HUES6 (cell line): ENCODE data around the gene OLFML2A.

ENCODE experiments used
- H3K27ac ChIP-seq: 2 replicates; pipeline ENCODE4 v1.7.0; 2013; ENCODE audit warnings: low read depth, mild to moderate bottlenecking, low read length, inconsistent platforms
- H3K27me3 ChIP-seq: 2 replicates; pipeline ENCODE4 v1.6.1; 2013; ENCODE audit warnings: low read length; ENCODE audit not compliant: control insufficient read depth, insufficient read depth
- H3K36me3 ChIP-seq: 2 replicates; pipeline ENCODE4 v1.6.1; 2013; ENCODE audit warnings: low read length; ENCODE audit not compliant: control insufficient read depth, insufficient read depth
- H3K4me1 ChIP-seq: 2 replicates; pipeline ENCODE4 v1.6.1; 2013; ENCODE audit warnings: low read length; ENCODE audit not compliant: control insufficient read depth, insufficient read depth
- H3K4me3 ChIP-seq: 2 replicates; pipeline ENCODE4 v1.5.1; 2013; ENCODE audit warnings: low read depth, low read length
- H3K9ac ChIP-seq: one replicate; pipeline ENCODE4 v1.6.1; 2013; ENCODE audit warnings: mild to moderate bottlenecking, low read length
- H3K9me3 ChIP-seq: 2 replicates; pipeline ENCODE4 v1.6.1; 2013; ENCODE audit warnings: low read depth, low read length; ENCODE audit not compliant: control insufficient read depth, insufficient read depth

Gene OLFML2A

DNA sequence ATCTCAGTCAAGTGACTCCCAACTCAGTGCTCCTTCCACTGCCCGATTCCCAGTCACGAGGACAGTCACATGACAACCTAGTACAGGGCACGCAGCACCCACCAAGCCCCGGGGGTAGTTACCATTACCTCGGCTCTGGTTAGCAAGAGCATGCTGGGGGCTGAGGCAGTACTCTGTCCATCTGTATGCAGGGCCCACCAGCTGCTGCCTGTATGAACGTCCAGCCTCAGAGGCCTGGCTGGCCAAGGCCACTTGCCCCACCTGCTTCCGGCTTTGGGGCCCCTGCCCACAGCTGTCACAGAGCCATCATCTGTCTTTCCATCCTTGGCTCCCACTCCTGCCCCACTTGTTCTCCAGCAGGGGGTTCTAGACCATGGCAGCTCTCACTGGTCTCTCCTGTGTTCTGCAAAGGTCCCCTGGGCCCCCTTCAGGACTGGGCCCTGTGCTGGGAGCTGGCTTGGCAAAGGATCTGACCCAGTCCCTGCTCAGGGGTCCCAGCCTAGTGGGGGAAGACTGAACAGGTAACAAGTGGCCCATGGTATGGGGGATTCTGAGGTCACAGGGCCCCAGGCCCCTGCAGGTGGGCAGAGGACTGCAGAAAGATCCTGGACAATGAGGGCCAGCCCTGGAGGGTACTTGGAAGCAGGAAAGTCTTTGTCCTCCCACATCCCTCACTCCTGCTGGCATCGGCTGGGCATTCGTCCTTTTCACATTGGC lies 81.6 kb downstream of the OLFML2A start:
- no peak overlapping the region for H3K4me3 ChIP-seq
- H3K9me3 ChIP-seq, result no peaks in the 10 kb centered on the region
- peaks cover 7% of the 10 kb centered on the region for H3K4me1 ChIP-seq
- no peak overlapping the region for H3K27ac ChIP-seq
- H3K36me3 ChIP-seq, result peaks cover 49% of the 10 kb centered on the region
- no peaks in the 10 kb centered on the region for H3K27me3 ChIP-seq
- no peak overlapping the region for H3K9ac ChIP-seq

DNA sequence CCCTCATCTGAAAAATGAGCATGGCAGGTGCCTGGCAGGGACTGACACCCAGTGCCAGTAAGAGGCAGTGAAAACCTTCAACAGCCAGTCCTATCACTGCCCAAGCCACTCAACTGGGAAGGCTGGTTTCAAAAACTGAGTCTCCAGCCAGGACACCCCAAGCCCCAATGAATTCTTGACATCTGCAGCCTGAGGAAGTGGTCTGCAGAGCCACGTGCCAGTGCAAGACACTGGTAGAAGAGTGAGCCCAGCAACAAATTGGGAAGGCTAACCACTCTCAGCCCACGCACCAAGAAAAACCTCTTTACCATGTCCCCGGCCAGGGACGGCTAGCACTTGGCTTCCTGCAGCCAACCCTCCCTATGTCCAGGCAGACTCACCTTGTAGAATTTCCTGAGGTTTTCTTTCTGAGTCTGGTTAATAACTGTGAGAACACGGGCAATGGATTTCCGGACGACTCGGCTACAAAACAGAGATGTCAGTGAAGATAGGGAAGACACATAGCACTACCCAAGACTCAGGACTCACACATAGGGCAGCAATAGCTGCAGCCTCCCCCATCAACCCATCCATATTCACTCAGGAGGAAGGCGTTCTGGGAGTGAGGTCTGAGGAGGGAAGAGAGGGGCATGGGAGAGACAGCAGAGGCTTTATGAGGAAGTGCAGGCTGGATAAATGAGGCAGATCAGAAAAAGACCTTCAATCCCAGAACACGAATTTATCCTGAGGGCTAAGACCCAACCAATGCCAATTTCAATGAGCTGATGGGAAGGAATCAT lies 83.1 kb downstream of the OLFML2A start:
- Histone ChIP-seq H3K9ac (peak overlapping the region; percentile 100), H3K36me3 (peaks cover 49% of the 10 kb centered on the region), H3K27me3 (no peaks in the 10 kb centered on the region), H3K4me3 (peak overlapping the region; percentile 89), H3K4me1 (peaks cover 7% of the 10 kb centered on the region), H3K9me3 (no peaks in the 10 kb centered on the region), H3K27ac (no peak overlapping the region)

DNA sequence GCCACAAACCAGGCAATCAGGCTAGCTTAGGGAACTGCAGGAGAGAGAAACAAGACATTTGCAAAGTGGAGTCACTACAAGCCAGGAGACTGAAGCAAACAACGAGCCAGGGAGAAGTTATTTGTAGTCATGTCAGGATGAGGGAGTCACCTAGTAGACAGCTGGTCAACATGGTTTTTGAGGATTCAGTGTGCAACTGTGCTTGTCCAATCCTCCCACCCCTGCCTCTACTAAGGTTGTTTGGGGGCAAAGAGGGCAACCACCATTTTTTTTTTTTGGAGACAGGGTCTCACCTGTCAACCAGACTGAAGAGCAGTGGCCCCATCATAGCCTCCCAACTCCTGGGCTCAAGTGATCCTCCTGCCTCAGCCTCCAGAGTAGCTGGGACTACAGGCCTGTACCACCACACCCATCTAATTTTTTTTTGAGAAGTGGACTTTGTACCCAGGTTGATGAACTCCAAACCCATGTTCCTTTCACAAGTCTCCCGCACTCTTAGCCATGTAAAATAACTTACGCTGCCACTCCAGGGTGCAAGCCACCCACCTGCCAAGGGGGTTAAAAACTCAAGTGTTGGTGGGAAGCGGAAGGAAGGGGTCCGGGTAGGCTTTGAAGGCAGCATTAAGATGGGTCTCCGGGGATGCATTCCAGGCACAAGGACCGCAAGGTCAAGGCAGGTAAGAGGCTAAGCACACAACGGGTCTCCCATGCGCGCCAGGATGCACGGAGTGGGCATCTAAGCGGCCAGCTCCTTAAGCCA lies 83.8 kb downstream of the OLFML2A start:
- H3K27me3 ChIP-seq, result no peaks in the 10 kb centered on the region
- peak overlapping the region; percentile 99 for H3K27ac ChIP-seq
- H3K9ac ChIP-seq, result peak overlapping the region; percentile 100
- H3K36me3 ChIP-seq, result peaks cover 49% of the 10 kb centered on the region
- peaks cover 7% of the 10 kb centered on the region for H3K4me1 ChIP-seq
- peak overlapping the region; percentile 89 for H3K4me3 ChIP-seq
- H3K9me3 ChIP-seq, result no peaks in the 10 kb centered on the region

DNA sequence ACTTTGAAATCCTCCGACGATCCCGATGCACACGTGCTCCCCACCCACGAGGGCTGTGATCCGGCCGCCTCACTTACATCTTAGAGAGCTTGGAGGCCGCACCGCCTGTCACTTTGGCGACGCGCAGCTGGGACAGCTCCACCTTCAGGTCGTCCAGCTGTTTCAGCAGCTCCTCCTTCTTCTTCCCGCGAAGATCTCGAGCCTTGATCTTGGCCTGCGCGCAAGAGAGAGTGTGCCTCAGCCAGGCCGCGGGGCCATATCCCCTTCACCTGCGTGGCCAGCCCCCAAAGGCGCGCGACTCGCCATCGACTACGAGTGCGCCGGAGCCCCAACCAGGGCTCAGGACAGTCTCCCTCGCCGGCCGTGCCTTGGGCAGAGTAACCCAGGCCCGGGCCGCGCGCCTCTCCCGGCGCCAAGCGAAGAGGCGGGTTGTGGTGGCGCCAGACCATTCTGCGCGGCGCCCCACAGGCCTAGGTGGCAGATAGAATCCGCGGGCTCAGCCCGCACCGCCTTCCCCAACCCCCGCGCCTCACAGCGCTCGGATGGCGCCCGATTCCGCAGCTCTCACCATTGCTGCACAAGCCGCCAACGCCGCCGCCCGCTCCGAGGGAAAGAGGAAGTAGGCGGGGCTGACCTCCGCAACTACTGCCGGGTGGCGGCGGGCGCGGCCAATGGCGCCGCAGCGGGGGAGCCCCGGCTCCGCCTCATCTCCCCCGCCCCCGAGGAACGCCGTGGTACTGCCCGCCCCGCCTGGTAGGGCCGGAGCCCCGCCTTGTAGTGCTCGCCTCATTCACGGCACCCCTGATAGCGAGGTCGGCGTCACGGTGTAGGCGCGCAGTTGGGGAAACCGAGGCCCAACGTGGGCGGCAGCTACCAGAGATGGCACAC lies 84.7 kb downstream of the OLFML2A start, which contains the start of the genes ARPC5L and RPL35:
TSS of gene ARPC5L (plus strand) at position 789 of the 888 bp plus-strand sequence. CDS start 7,161 bp downstream, outside the sequence.
TSS of gene RPL35 (minus strand) at position 616 of the 888 bp plus-strand sequence. CDS start at position 571, 45 bp downstream.
- H3K4me3 ChIP-seq, result peak within 1 kb of the TSS; percentile 89
- H3K27me3 ChIP-seq, result no peaks in the 10 kb centered on the region
- peaks cover 7% of the 10 kb centered on the region for H3K4me1 ChIP-seq
- H3K36me3 ChIP-seq, result peaks cover 48% of the 10 kb centered on the region
- no peaks in the 10 kb centered on the region for H3K9me3 ChIP-seq
- H3K9ac ChIP-seq, result peak within 1 kb of the TSS; percentile 100
- H3K27ac ChIP-seq, result peak within 1 kb of the TSS; percentile 99

DNA sequence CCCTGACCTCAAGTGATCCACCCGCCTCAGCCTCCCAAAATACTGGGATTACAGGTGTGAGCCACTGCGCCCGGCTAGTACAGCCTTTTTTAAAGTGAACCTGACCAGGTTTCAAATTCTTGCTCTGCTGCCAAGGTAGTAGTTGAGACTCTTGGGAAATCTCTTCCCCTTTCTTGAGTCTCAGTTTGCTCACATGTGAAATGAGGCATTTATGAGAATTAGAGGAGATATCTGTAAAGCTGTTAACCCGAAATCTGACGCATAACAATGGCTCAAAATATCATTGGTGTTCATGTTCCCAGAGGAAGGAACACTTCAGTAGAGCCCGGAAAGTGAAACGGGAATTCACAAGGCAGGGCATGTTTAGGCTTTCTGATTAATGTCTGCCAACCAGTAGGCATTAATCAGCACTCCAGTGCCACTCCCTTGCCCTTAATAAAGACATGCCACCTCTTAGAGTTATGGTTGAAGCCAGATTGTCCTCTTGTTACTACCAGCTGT lies 86.5 kb downstream of the OLFML2A start:
- Histone ChIP-seq H3K9me3 (no peaks in the 10 kb centered on the region), H3K9ac (no peak overlapping the region), H3K27ac (no peak overlapping the region), H3K4me3 (no peak overlapping the region), H3K4me1 (peaks cover 18% of the 10 kb centered on the region), H3K27me3 (no peaks in the 10 kb centered on the region), H3K36me3 (peaks cover 30% of the 10 kb centered on the region)
